Measurements from ENCODE around the gene ATP10A.

ATP10A gene

GRCh38 chr15:25701721-25702465 is 161.2 kb downstream of the ATP10A start:
- no peak for DNase-seq (ENCODE audit: low read depth)

- DNase-seq (ENCODE audit: low read depth) = no peak
Measured at GRCh38 chr15:25700916-25701315, 162.2 kb downstream of the ATP10A start.

GRCh38 chr15:25697586-25697985 is 165.5 kb downstream of the ATP10A start:
- no peak for DNase-seq (ENCODE audit: low read depth)

- no peak for DNase-seq (ENCODE audit: low read depth)
Measured at GRCh38 chr15:25695875-25696760, 167.0 kb downstream of the ATP10A start.

GRCh38 chr15:25694823-25695312 is 168.3 kb downstream of the ATP10A start:
- DNase-seq (ENCODE audit: low read depth) = no peak

GRCh38 chr15:25694239-25694584 is 168.9 kb downstream of the ATP10A start:
- no peak for DNase-seq (ENCODE audit: low read depth)

GRCh38 chr15:25693321-25694238 is 169.5 kb downstream of the ATP10A start:
- no peak for DNase-seq (ENCODE audit: low read depth)

GRCh38 chr15:25691544-25692430 is 171.3 kb downstream of the ATP10A start:
- no peak for DNase-seq (ENCODE audit: low read depth)

- peak; percentile 58 for DNase-seq (ENCODE audit: low read depth)
Measured at GRCh38 chr15:25690673-25691543, 172.2 kb downstream of the ATP10A start.

- no peak for DNase-seq (ENCODE audit: low read depth)
Measured at GRCh38 chr15:25689592-25689991, 173.5 kb downstream of the ATP10A start.

GRCh38 chr15:25688166-25688565 is 175.0 kb downstream of the ATP10A start:
- no peak for DNase-seq (ENCODE audit: low read depth)

GRCh38 chr15:25687689-25688088 is 175.4 kb downstream of the ATP10A start:
- no peak for DNase-seq (ENCODE audit: low read depth)

GRCh38 chr15:25687276-25687675 is 175.9 kb downstream of the ATP10A start:
- DNase-seq (ENCODE audit: low read depth) = no peak

- DNase-seq (ENCODE audit: low read depth) = no peak
Measured at GRCh38 chr15:25686780-25687179, 176.3 kb downstream of the ATP10A start.

- peak; percentile 70 for DNase-seq (ENCODE audit: low read depth)
Measured at GRCh38 chr15:25684521-25685431, 178.4 kb downstream of the ATP10A start.

GRCh38 chr15:25683911-25684310 is 179.2 kb downstream of the ATP10A start:
- DNase-seq (ENCODE audit: low read depth) = no peak

- no peak for DNase-seq (ENCODE audit: low read depth)
Measured at GRCh38 chr15:25683415-25683814, 179.7 kb downstream of the ATP10A start.

- no peak for DNase-seq (ENCODE audit: low read depth)
Measured at GRCh38 chr15:25682340-25682739, 180.8 kb downstream of the ATP10A start.

GRCh38 chr15:25680686-25681025 is 182.5 kb downstream of the ATP10A start:
- no peak for DNase-seq (ENCODE audit: low read depth)

All from GM04504 (cell line).